Osteoblast (primary cell): Measurements from ENCODE around the gene ZNF358. TPM values are rescaled to one million over a fixed set of nuclear protein-coding genes. Genes with fewer than 3 reads are reported as not detected.

Experiments
- DNase-seq: peaks from one replicate; pipeline ENCODE4 v3.0.0; 2011; ENCODE audit warnings: low spot score, mixed read lengths; ENCODE audit not compliant: insufficient read length; ENCODE audit errors: missing footprints
- H2AFZ ChIP-seq: 2 replicates; pipeline ENCODE4 v1.6.0; 2011; ENCODE audit warnings: mild to moderate bottlenecking, low read length
- H3K27ac ChIP-seq: 2 replicates; pipeline ENCODE4 v1.5.1; 2011; ENCODE audit warnings: mild to moderate bottlenecking, low read depth, low read length, moderate library complexity
- H3K27me3 ChIP-seq: 2 replicates; pipeline ENCODE4 v1.6.0; 2012; ENCODE audit warnings: mild to moderate bottlenecking, control low read depth, inconsistent platforms, low read length, moderate library complexity; ENCODE audit not compliant: insufficient read depth
- H3K36me3 ChIP-seq: 2 replicates; pipeline ENCODE4 v1.5.1; 2011; ENCODE audit warnings: mild to moderate bottlenecking, low read length, control low read depth, moderate library complexity; ENCODE audit not compliant: insufficient read depth
- H3K4me1 ChIP-seq: 2 replicates; pipeline ENCODE4 v1.5.1; 2011; ENCODE audit warnings: mild to moderate bottlenecking, low read length, control low read depth, moderate library complexity; ENCODE audit not compliant: insufficient read depth
- H3K4me2 ChIP-seq: 2 replicates; pipeline ENCODE4 v1.6.0; 2011; ENCODE audit warnings: mild to moderate bottlenecking, low read length; ENCODE audit not compliant: insufficient read depth
- H3K4me3 ChIP-seq: fragments of 200-600 bp; sonication (generic); 3 replicates; pipeline ENCODE4 v1.5.1; 2012; ENCODE audit warnings: mild to moderate bottlenecking, low read length, inconsistent platforms; ENCODE audit not compliant: insufficient read depth
- H3K79me2 ChIP-seq: 2 replicates; pipeline ENCODE4 v1.6.0; 2012; ENCODE audit warnings: mild to moderate bottlenecking, low read length, control low read depth, inconsistent platforms; ENCODE audit not compliant: insufficient read depth
- H3K9me3 ChIP-seq: 2 replicates; pipeline ENCODE4 v1.5.1; 2011; ENCODE audit warnings: low read depth, low read length, control low read depth
- H4K20me1 ChIP-seq: 2 replicates; pipeline ENCODE4 v1.6.0; 2012; ENCODE audit warnings: mild to moderate bottlenecking, low read length, control low read depth; ENCODE audit not compliant: insufficient read depth
- CTCF ChIP-seq: IDR thresholded peaks from 2 replicates; pipeline ENCODE4 v1.5.1; 2011; ENCODE audit warnings: mild to moderate bottlenecking, low read depth, low read length, moderate library complexity; ENCODE audit errors: extremely low read depth
- total RNA-seq: library from RNA; depleted of rRNA; stranded (reverse); fragments of >200 nt; gene quantifications from 2 replicates; pipeline ENCODE4 v1.2.3, GENCODE V29; 2012

The ZNF358 gene
- total RNA-seq, 1 donor = 26.1 TPM

- H3K79me2 ChIP-seq = peaks cover 3% of the 10 kb centered on the region
- H4K20me1 ChIP-seq = no peaks in the 10 kb centered on the region
- no peak overlapping the region for H2AFZ ChIP-seq
- peaks cover 5% of the 10 kb centered on the region for H3K4me1 ChIP-seq
- no peaks in the 10 kb centered on the region for H3K27me3 ChIP-seq
- peaks cover 44% of the 10 kb centered on the region for H3K36me3 ChIP-seq
- no peak for TF ChIP-seq CTCF
- H3K4me3 ChIP-seq = no peak overlapping the region
- no peak for DNase-seq
- H3K9me3 ChIP-seq = no peaks in the 10 kb centered on the region
- no peak overlapping the region for H3K27ac ChIP-seq
- no peak overlapping the region for H3K4me2 ChIP-seq
These were observed 24.0 kb downstream of the ZNF358 start for GRCh38 chr19:7539827-7540425.

- no peak overlapping the region for H3K4me2 ChIP-seq
- H3K4me1 ChIP-seq = peaks cover 5% of the 10 kb centered on the region
- no peak overlapping the region for H3K4me3 ChIP-seq
- no peaks in the 10 kb centered on the region for H3K9me3 ChIP-seq
- no peaks in the 10 kb centered on the region for H3K79me2 ChIP-seq
- H4K20me1 ChIP-seq = no peaks in the 10 kb centered on the region
- H3K36me3 ChIP-seq = peaks cover 44% of the 10 kb centered on the region
- no peak overlapping the region for H3K27ac ChIP-seq
- no peaks in the 10 kb centered on the region for H3K27me3 ChIP-seq
- no peak for TF ChIP-seq CTCF
- peak; percentile 96 for DNase-seq
- no peak overlapping the region for H2AFZ ChIP-seq
These were observed 25.0 kb downstream of the ZNF358 start for GRCh38 chr19:7540761-7541474.

- Histone ChIP-seq H3K4me3 (no peak overlapping the region), H3K4me1 (no peaks in the 10 kb centered on the region), H2AFZ (no peak overlapping the region), H4K20me1 (no peaks in the 10 kb centered on the region), H3K27me3 (no peaks in the 10 kb centered on the region), H3K79me2 (no peaks in the 10 kb centered on the region), H3K9me3 (no peaks in the 10 kb centered on the region), H3K36me3 (peaks cover 44% of the 10 kb centered on the region), H3K27ac (no peak overlapping the region), H3K4me2 (no peak overlapping the region)
- no peak for TF ChIP-seq CTCF
- DNase-seq = no peak
These were observed 25.5 kb downstream of the ZNF358 start for GRCh38 chr19:7541475-7541824.

GRCh38 chr19:7541828-7542443 lies 26.0 kb downstream of the ZNF358 start:
- Histone ChIP-seq H3K79me2 (no peaks in the 10 kb centered on the region), H3K36me3 (peaks cover 39% of the 10 kb centered on the region), H3K9me3 (no peaks in the 10 kb centered on the region), H4K20me1 (no peaks in the 10 kb centered on the region), H3K27ac (no peak overlapping the region), H3K27me3 (no peaks in the 10 kb centered on the region), H3K4me3 (no peak overlapping the region), H3K4me2 (no peak overlapping the region), H3K4me1 (no peaks in the 10 kb centered on the region), H2AFZ (no peak overlapping the region)
- DNase-seq = no peak
- TF ChIP-seq CTCF = no peak
